Caco-2 (cell line): ENCODE data around the gene SMOC2. TPM values are rescaled to one million over a fixed set of nuclear protein-coding genes. Genes with fewer than 3 reads are reported as not detected.

Experiments used
- BruUV-seq: library from RNA; stranded (reverse); fragments of 400-500 nt; replicated peaks from 2 replicates; lab custom pipeline; 2021; lab: Mats Ljungman, UMichigan
- CTCF ChIA-PET: fragments of 300-600 bp; sonication (Branson Sonifier 250); formaldehyde crosslinking; loops from one replicate; lab custom pipeline; 2022; ENCODE audit warnings: antibody characterized with exemption; lab: Charles Lee
- POLR2A ChIA-PET: fragments of 300-600 bp; sonication (Branson Sonifier 250); formaldehyde crosslinking; loops from one replicate; lab custom pipeline; 2022; ENCODE audit warnings: antibody characterized with exemption; lab: Charles Lee
- DNase-seq, 2 experiments: peaks; one replicate each; pipeline versions ENCODE4 v3.0.0 to v3.0.0-alpha.2; 2020 to 2022
- H3K27me3 ChIP-seq: replicated peaks from 2 replicates; pipeline ENCODE4 v1.6.0; 2011; ENCODE audit warnings: low read length; ENCODE audit not compliant: control insufficient read depth, insufficient read depth
- H3K36me3 ChIP-seq: 2 replicates; pipeline ENCODE4 v1.5.1; 2011; ENCODE audit warnings: low read length; ENCODE audit not compliant: control insufficient read depth, insufficient read depth
- H3K4me1 ChIP-seq: fragments of 250-450 bp; sonication (Bioruptor Pico); 2 replicates; pipeline ENCODE4 v1.5.1; 2020; ENCODE audit warnings: mild to moderate bottlenecking
- H3K4me3 ChIP-seq: 2 replicates; pipeline ENCODE4 v1.5.1; 2011; ENCODE audit warnings: low read depth, mild to moderate bottlenecking, control low read depth, low read length
- H3K9me3 ChIP-seq: fragments of 250-450 bp; sonication (Bioruptor Pico); 2 replicates; pipeline ENCODE4 v1.5.1; 2020; ENCODE audit warnings: mild to moderate bottlenecking, moderate library complexity
- H3K27ac Mint-ChIP-seq: one replicate; pipeline ENCODE4 v1.8.0; 2022; ENCODE audit warnings: mixed read lengths; ENCODE audit not compliant: unreplicated experiment
- H3K27me3 Mint-ChIP-seq: one replicate; pipeline ENCODE4 v1.8.0; 2022; ENCODE audit warnings: mixed read lengths; ENCODE audit not compliant: insufficient read depth, unreplicated experiment
- H3K36me3 Mint-ChIP-seq: one replicate; pipeline ENCODE4 v1.8.0; 2022; ENCODE audit warnings: mild to moderate bottlenecking, mixed read lengths; ENCODE audit not compliant: insufficient read depth, unreplicated experiment
- H3K4me1 Mint-ChIP-seq: one replicate; pipeline ENCODE4 v1.8.0; 2022; ENCODE audit warnings: low read depth, mixed read lengths; ENCODE audit not compliant: unreplicated experiment
- H3K4me3 Mint-ChIP-seq: one replicate; pipeline ENCODE4 v1.8.0; 2022; ENCODE audit warnings: mild to moderate bottlenecking, moderate library complexity, mixed read lengths; ENCODE audit not compliant: unreplicated experiment
- H3K9me3 Mint-ChIP-seq: one replicate; pipeline ENCODE4 v1.8.0; 2022; ENCODE audit warnings: mixed read lengths; ENCODE audit not compliant: unreplicated experiment
- intact Hi-C: fragments of 100-400 bp; cut with micrococcal nuclease; formaldehyde crosslinking; loops from one replicate; pipeline ENCODE4 v1.10.0; 2022; ENCODE audit not compliant: unreplicated experiment
- total RNA-seq: library from RNA; stranded (reverse); gene quantifications from 2 replicates; pipeline ENCODE4 v1.2.3, GENCODE V29; 2022
- TF ChIP-seq, protein P1 (sequence below), 2 experiments: fragments of 200-600 bp in 1 of 2; IDR thresholded peaks; 1 replicate in 1 of 2; 2 replicates in 1 of 2; pipeline versions ENCODE4 v1.5.1 to v1.8.0; 2011 to 2022; ENCODE audit warnings: antibody characterized with exemption in 1 of 2, control low read depth in 1 of 2, inconsistent platforms in 1 of 2, low read depth in 1 of 2, low read length in 1 of 2, mild to moderate bottlenecking in 1 of 2, moderate library complexity in 1 of 2; ENCODE audit not compliant: insufficient read depth in 1 of 2, severe bottlenecking in 1 of 2, unreplicated experiment in 1 of 2

Gene SMOC2
- total RNA-seq, 1 experiment from 2014 or later = 2.8 TPM

DNA sequence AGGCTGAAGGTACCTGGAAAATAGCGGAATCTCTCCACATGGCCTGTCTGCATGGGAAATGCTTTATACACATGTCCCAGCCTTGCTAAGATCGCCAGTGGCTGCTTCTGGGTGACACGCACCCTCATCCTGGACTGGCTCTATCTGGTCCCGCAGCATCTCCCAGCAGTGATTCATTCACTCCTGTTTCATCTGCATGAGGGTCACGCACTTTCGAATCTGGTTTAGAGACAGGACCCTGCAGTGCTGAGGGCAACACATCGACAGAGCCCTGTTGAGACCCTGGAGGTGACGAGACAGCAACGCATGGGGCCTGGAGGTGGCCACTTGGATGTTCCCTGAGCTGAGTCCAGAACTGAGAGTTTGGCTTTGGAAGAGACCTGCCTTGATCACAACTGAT lies 136.5 kb downstream of the SMOC2 start:
- no peaks in the 10 kb centered on the region for H3K9me3 Mint-ChIP-seq
- intact Hi-C loops = no loop called here
- no peaks in the 10 kb centered on the region for H3K9me3 ChIP-seq
- CTCF ChIA-PET = no interaction called here
- no peak for DNase-seq
- H3K36me3 ChIP-seq = no peaks in the 10 kb centered on the region
- H3K4me3 ChIP-seq = no peak overlapping the region
- no peak overlapping the region for H3K4me3 Mint-ChIP-seq
- no peaks in the 10 kb centered on the region for H3K27me3 ChIP-seq
- H3K36me3 Mint-ChIP-seq = no peaks in the 10 kb centered on the region
- H3K27ac Mint-ChIP-seq = no peak overlapping the region
- POLR2A ChIA-PET = no interaction called here
- H3K4me1 ChIP-seq = no peaks in the 10 kb centered on the region
- no peaks in the 10 kb centered on the region for H3K4me1 Mint-ChIP-seq
- no TSS peak for BruUV-seq
- TF ChIP-seq, protein P1, sequence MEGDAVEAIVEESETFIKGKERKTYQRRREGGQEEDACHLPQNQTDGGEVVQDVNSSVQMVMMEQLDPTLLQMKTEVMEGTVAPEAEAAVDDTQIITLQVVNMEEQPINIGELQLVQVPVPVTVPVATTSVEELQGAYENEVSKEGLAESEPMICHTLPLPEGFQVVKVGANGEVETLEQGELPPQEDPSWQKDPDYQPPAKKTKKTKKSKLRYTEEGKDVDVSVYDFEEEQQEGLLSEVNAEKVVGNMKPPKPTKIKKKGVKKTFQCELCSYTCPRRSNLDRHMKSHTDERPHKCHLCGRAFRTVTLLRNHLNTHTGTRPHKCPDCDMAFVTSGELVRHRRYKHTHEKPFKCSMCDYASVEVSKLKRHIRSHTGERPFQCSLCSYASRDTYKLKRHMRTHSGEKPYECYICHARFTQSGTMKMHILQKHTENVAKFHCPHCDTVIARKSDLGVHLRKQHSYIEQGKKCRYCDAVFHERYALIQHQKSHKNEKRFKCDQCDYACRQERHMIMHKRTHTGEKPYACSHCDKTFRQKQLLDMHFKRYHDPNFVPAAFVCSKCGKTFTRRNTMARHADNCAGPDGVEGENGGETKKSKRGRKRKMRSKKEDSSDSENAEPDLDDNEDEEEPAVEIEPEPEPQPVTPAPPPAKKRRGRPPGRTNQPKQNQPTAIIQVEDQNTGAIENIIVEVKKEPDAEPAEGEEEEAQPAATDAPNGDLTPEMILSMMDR (IDR thresholded peaks at IDR 0.05; ENCODE audit: insufficient read depth in 1 of 2, low read depth in 1 of 2, low read length in 1 of 2, severe bottlenecking in 1 of 2, unreplicated experiment in 1 of 2) = no peak
- H3K27me3 Mint-ChIP-seq = no peaks in the 10 kb centered on the region

DNA sequence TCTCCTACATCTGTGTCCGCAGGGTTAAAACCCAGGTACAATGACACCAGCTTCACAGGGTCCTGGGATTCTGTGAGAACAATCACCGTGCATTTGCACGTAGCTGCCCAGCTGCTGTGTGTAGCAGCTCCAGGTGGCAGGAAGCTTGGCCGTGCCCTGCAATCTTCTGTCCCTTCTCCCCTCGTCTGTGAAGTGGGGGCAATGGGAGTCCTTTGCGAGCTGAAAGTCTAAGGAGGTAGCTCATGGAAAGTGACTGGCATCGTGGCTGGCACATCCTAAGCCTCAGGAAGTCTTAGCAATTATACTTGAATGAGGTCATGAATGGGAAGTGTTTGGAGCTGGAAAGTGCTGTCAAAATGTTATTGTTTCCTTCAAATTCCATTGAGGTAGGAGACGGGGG lies 137.1 kb downstream of the SMOC2 start:
- Mint-ChIP-seq H3K4me1 (no peaks in the 10 kb centered on the region), H3K27me3 (no peaks in the 10 kb centered on the region), H3K36me3 (no peaks in the 10 kb centered on the region), H3K9me3 (no peaks in the 10 kb centered on the region), H3K27ac (no peak overlapping the region), H3K4me3 (no peak overlapping the region)
- TF ChIP-seq, protein P1 (IDR thresholded peaks at IDR 0.05; ENCODE audit: insufficient read depth in 1 of 2, low read depth in 1 of 2, low read length in 1 of 2, severe bottlenecking in 1 of 2, unreplicated experiment in 1 of 2) = no peak
- H3K9me3 ChIP-seq = no peaks in the 10 kb centered on the region
- H3K27me3 ChIP-seq = no peaks in the 10 kb centered on the region
- no peak for DNase-seq
- CTCF ChIA-PET = no interaction called here
- POLR2A ChIA-PET = no interaction called here
- no peaks in the 10 kb centered on the region for H3K4me1 ChIP-seq
- no TSS peak for BruUV-seq
- intact Hi-C loops = no loop called here
- no peak overlapping the region for H3K4me3 ChIP-seq
- H3K36me3 ChIP-seq = no peaks in the 10 kb centered on the region

DNA sequence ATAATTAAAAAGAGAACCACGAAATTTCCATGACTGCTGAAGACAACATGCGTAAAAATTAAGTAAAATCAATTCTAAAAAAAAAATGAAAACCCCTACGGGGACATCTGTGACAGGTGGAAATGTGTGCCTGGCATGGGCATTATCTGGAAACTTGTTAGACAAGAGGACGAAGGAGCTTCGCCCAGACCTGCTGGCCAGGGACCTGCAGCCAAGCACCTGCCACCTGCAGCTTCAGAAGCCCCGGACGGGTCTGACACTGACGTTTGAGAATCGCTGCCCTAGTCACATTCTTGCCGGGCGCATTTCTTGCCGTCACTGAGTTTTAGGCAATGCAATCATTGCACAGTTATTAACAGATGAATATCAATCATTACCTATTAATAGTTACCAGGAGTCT lies 140.3 kb downstream of the SMOC2 start:
- no peaks in the 10 kb centered on the region for H3K36me3 Mint-ChIP-seq

More for the DNA sequence above, 140.3 kb downstream of the SMOC2 start:
- Histone ChIP-seq H3K36me3 (no peaks in the 10 kb centered on the region), H3K9me3 (no peaks in the 10 kb centered on the region), H3K4me1 (no peaks in the 10 kb centered on the region), H3K4me3 (no peak overlapping the region), H3K27me3 (no peaks in the 10 kb centered on the region)
- TF ChIP-seq, protein P1 (IDR thresholded peaks at IDR 0.05; ENCODE audit: insufficient read depth in 1 of 2, low read depth in 1 of 2, low read length in 1 of 2, severe bottlenecking in 1 of 2, unreplicated experiment in 1 of 2) = no peak
- CTCF ChIA-PET = no interaction called here
- Mint-ChIP-seq H3K27ac (no peak overlapping the region), H3K27me3 (no peaks in the 10 kb centered on the region), H3K4me3 (no peak overlapping the region), H3K9me3 (no peaks in the 10 kb centered on the region), H3K4me1 (no peaks in the 10 kb centered on the region)
- POLR2A ChIA-PET = no interaction called here
- no peak for DNase-seq
- BruUV-seq = no TSS peak
- intact Hi-C loops = no loop called here
